K562 (cell line): ENCODE measurements around the gene KRTAP10-9. TPM values are rescaled to one million over a fixed set of nuclear protein-coding genes. Genes with fewer than 3 reads are reported as not detected.

ENCODE experiments used
- ATAC-seq: fragments of 200-7000 bp; cut with Tn5 transposase; 3 replicates; pipeline ENCODE4 v1.9.1; 2020; ENCODE audit warnings: moderate library complexity
- BruUV-seq: library from RNA; stranded (reverse); fragments of 400-500 nt; replicated peaks from 2 replicates; lab custom pipeline; 2021; lab: Mats Ljungman, UMichigan
- CTCF ChIA-PET: fragments of 300-600 bp; formaldehyde crosslinking; extraction: SDS; loops from one replicate; lab custom pipeline; 2021; ENCODE audit warnings: low intra/inter-chr PET ratio; lab: Yijun Ruan, JAX
- POLR2A ChIA-PET: fragments of 300-600, 350-650 bp; sonication (Branson Sonifier 250); formaldehyde crosslinking; extraction: SDS; loops from one replicate; lab custom pipeline; 2021; ENCODE audit warnings: antibody characterized with exemption, inconsistent platforms; lab: Yijun Ruan, JAX
- DNase-seq, 4 experiments: peaks; one replicate each; pipeline versions ENCODE4 v3.0.0 to v3.0.0-alpha.2; 2011 to 2018; ENCODE audit warnings: low spot score in 3 of 4, mixed read lengths in 3 of 4; ENCODE audit errors: extremely low read depth in 1 of 4
- FAIRE-seq: peaks from 2 replicates; lab custom pipeline; 2011; peaks lifted over from hg19 to GRCh38; lab: Jason Lieb, UNC
- H2AFZ ChIP-seq: 2 replicates; pipeline ENCODE4 v1.6.0; 2011; ENCODE audit warnings: low read depth, low read length, control low read depth, inconsistent platforms
- H3K27ac ChIP-seq: fragments of 200-600 bp; 3 replicates; pipeline ENCODE4 v1.8.0; 2011; ENCODE audit warnings: low read depth, mild to moderate bottlenecking, control low read depth, inconsistent platforms, low read length, moderate library complexity, mixed read lengths; ENCODE audit errors: extremely low read depth
- H3K27me3 ChIP-seq, 2 experiments: fragments of 300-600 bp in 1 of 2; 2 replicates in 1 of 2; 3 replicates in 1 of 2; pipeline versions ENCODE4 v1.6.0 to v1.8.0; 2011; ENCODE audit warnings: inconsistent platforms in 2 of 2, low read length in 2 of 2, mild to moderate bottlenecking in 1 of 2, mixed read lengths in 1 of 2, moderate library complexity in 1 of 2; ENCODE audit not compliant: control insufficient read depth in 2 of 2, insufficient read depth in 2 of 2
- H3K36me3 ChIP-seq: fragments of 300-600 bp; 3 replicates; pipeline ENCODE4 v1.8.0; 2011; ENCODE audit warnings: mild to moderate bottlenecking, low read length, inconsistent platforms; ENCODE audit not compliant: control insufficient read depth, insufficient read depth
- H3K4me1 ChIP-seq, 2 experiments: fragments of 200-600 bp in 1 of 2; replicated peaks in 1 of 2; 2 replicates in 1 of 2; 3 replicates in 1 of 2; pipeline versions ENCODE4 v1.5.1 to v1.8.0; 2011; ENCODE audit warnings: inconsistent platforms in 2 of 2, low read length in 2 of 2, mild to moderate bottlenecking in 1 of 2, mixed read lengths in 1 of 2, moderate library complexity in 1 of 2; ENCODE audit not compliant: control insufficient read depth in 2 of 2, insufficient read depth in 2 of 2
- H3K4me2 ChIP-seq: 2 replicates; pipeline ENCODE4 v1.6.1; 2011; ENCODE audit warnings: low read length, control low read depth, inconsistent platforms, mixed read lengths; ENCODE audit not compliant: insufficient read depth
- H3K4me3 ChIP-seq: fragments of 200-600 bp; sonication (generic), shearing (Covaris generic); 2 replicates; pipeline ENCODE4 v1.5.1; 2016; ENCODE audit warnings: control low read depth, inconsistent platforms
- H3K79me2 ChIP-seq: fragments of 200-600 bp; 3 replicates; pipeline ENCODE4 v1.8.0; 2011; ENCODE audit warnings: low read length, inconsistent platforms; ENCODE audit not compliant: control insufficient read depth, insufficient read depth
- H3K9ac ChIP-seq, 2 experiments: 2 replicates each; pipeline versions ENCODE4 v1.6.0 to v1.6.1; 2011; ENCODE audit warnings: low read depth in 2 of 2, low read length in 2 of 2, control low read depth in 1 of 2, inconsistent platforms in 1 of 2, mild to moderate bottlenecking in 1 of 2, mixed read lengths in 1 of 2; ENCODE audit not compliant: insufficient read depth in 1 of 2
- H3K9me1 ChIP-seq: one replicate; pipeline ENCODE4 v1.6.0; 2011; ENCODE audit warnings: inconsistent platforms, mild to moderate bottlenecking, low read length, moderate library complexity; ENCODE audit not compliant: control insufficient read depth, insufficient read depth
- H3K9me3 ChIP-seq: replicated peaks from 2 replicates; pipeline ENCODE4 v1.5.1; 2011; ENCODE audit warnings: low read depth, low read length, inconsistent platforms; ENCODE audit not compliant: control insufficient read depth, insufficient read depth
- H4K20me1 ChIP-seq: replicated peaks from 2 replicates; pipeline ENCODE4 v1.6.1; 2011; ENCODE audit warnings: low read length, inconsistent platforms, mixed read lengths; ENCODE audit not compliant: control insufficient read depth, insufficient read depth
- C11orf30 ChIP-seq: fragments of 450-650 bp; IDR thresholded peaks from 2 replicates; pipeline ENCODE4 v1.6.1; 2016; ENCODE audit warnings: low read depth, mild to moderate bottlenecking
- CREB3L1 ChIP-seq: fragments of 450-650 bp; IDR thresholded peaks from 2 replicates; pipeline ENCODE4 v1.6.1; 2014; ENCODE audit warnings: low read depth, mild to moderate bottlenecking, moderate library complexity, borderline replicate concordance
- KDM1A ChIP-seq, 2 experiments: fragments of 450-650 bp; IDR thresholded peaks; 2 replicates each; pipeline ENCODE4 v1.6.1; 2016; ENCODE audit warnings: mild to moderate bottlenecking in 2 of 2
- NFRKB ChIP-seq: fragments of 450-650 bp; IDR thresholded peaks from 2 replicates; pipeline ENCODE4 v1.6.1; 2016; ENCODE audit warnings: low read depth
- PRMT5 ChIP-seq: sonication (generic); formaldehyde crosslinking; IDR thresholded peaks from 2 replicates; pipeline ENCODE4 v1.5.0; 2020; ENCODE audit warnings: missing genetic modification reagents
- RNF2 ChIP-seq: sonication (generic); IDR thresholded peaks from 2 replicates; pipeline ENCODE4 v1.6.1; 2016
- STAT6 ChIP-seq: sonication (generic); formaldehyde crosslinking; IDR thresholded peaks from 2 replicates; pipeline ENCODE4 v1.8.1; 2023; ENCODE audit warnings: mild to moderate bottlenecking, missing genetic modification reagents
- ZHX1 ChIP-seq: fragments of 150-350 bp; conservative IDR thresholded peaks from 2 replicates; pipeline ENCODE4 v1.6.1; 2014; ENCODE audit warnings: low read length
- ZNF23 ChIP-seq: fragments of 250-450 bp; sonication (Bioruptor Pico); IDR thresholded peaks from 2 replicates; pipeline ENCODE4 v1.4.0; 2020; ENCODE audit warnings: mild to moderate bottlenecking
- ZNF280B ChIP-seq: fragments of 250-450 bp; sonication (Bioruptor Pico); IDR thresholded peaks from 2 replicates; pipeline ENCODE4 v1.5.1; 2021; ENCODE audit warnings: mild to moderate bottlenecking
- ZNF384 ChIP-seq: IDR thresholded peaks from 2 replicates; pipeline ENCODE4 v1.6.1; 2012; ENCODE audit warnings: low read depth, low read length, improper control_type of control experiment
- ZNF512 ChIP-seq: IDR thresholded peaks from 2 replicates; pipeline ENCODE4 v1.6.1; 2016; ENCODE audit warnings: missing genetic modification characterization, missing compliant biosample characterization
- ZNF707 ChIP-seq: fragments of 250-450 bp; sonication (Bioruptor Pico); conservative IDR thresholded peaks from 2 replicates; pipeline ENCODE4 v1.8.0; 2022; ENCODE audit warnings: inconsistent platforms, mild to moderate bottlenecking, moderate library complexity
- WGBS: fragments of 100-300 bp; shearing (Covaris generic); methylation state at CpG from one replicate; pipeline ENCODE4 v1.1.6; 2016; ENCODE audit warnings: low coverage, mixed read lengths; ENCODE audit not compliant: insufficient coverage; ENCODE audit errors: missing lambda C conversion rate; 5-methylcytosine and 5-hydroxymethylcytosine counted together
- in situ Hi-C: fragments of 300-500 bp; cut with MboI; formaldehyde crosslinking; loops from 4 replicates; pipeline ENCODE4 v1.15.0; 2018; ENCODE audit warnings: inconsistent platforms, mixed read lengths
- intact Hi-C: fragments of 100-400 bp; cut with micrococcal nuclease; formaldehyde crosslinking; loops from 2 replicates; pipeline ENCODE4 v1.14.2; 2022
- polyA plus RNA-seq, 8 experiments: library from polyadenylated mRNA; depleted of rRNA in 4 of 8; stranded (reverse) in 5 of 8; unstranded in 3 of 8; fragments of >200 nt; fragmentation: Nextera tagmentation in 2 of 8; fragmentation: Illumina TruSeq in 1 of 8; extraction: Ambion mirVana in 2 of 8; extraction: Trizol in 1 of 8; gene quantifications; 2 replicates each; pipeline versions ENCODE4 v1.2.1 to v1.2.3, GENCODE V29; 2011 to 2014; ENCODE audit warnings: inconsistent platforms in 1 of 8, missing spikeins in 1 of 8
- total RNA-seq, 7 experiments: library from RNA; depleted of rRNA in 6 of 7; stranded (reverse); fragments of >200 nt in 6 of 7; fragmentation: Illumina TruSeq in 2 of 7; extraction: Trizol in 2 of 7; gene quantifications; 2 replicates each; pipeline versions ENCODE4 v1.2.1 to v1.2.3, GENCODE V29; 2011 to 2021; ENCODE audit warnings: low replicate concordance in 1 of 7

KRTAP10-9 gene
- total and polyA plus RNA-seq, 9 of the 15 experiments (the other 6 are each of a cell fraction or from before 2014, with no cell fraction given): not detected

- POLR2A ChIA-PET: interaction anchor here (1.1 kb wide), 1 partner anchor 94 kb away, joined by 4 read pairs; no protein-coding TSS in a partner anchor
- WGBS: 0% methylated on average over 13 of the region's 13 CpGs
- TF ChIP-seq C11orf30 (no peak), ZNF23 (CRISPR knock-in tag) (no peak), ZNF707 (CRISPR knock-in tag) (no peak), RNF2 (no peak), NFRKB (no peak), ZHX1 (no peak), PRMT5 (no peak), STAT6 (CRISPR knock-in tag) (no peak), ZNF384 (no peak), KDM1A (IDR thresholded peaks at IDR 0.05) (no peak), ZNF512 (tag) (no peak), ZNF280B (no peak), CREB3L1 (no peak)
Observed at GRCh38 chr21:44677881-44678280, 51.0 kb downstream of the KRTAP10-9 start.

More at GRCh38 chr21:44677881-44678280, 51.0 kb downstream of the KRTAP10-9 start:
- intact Hi-C loops: no loop called here
- H3K4me3 ChIP-seq: no peak overlapping the region
- FAIRE-seq (no peak), DNase-seq (no peak), ATAC-seq (no peak)
- no TSS peak for BruUV-seq
- H3K27me3 ChIP-seq: peaks cover 9 to 20% of the 10 kb centered on the region in 2 experiments
- no peaks in the 10 kb centered on the region for H3K9me1 ChIP-seq
- no peaks in the 10 kb centered on the region for H3K36me3 ChIP-seq
- 0 out of 2 replicates have a peak, but pooled peaks cover 2% of the 10 kb centered on the region for H4K20me1 ChIP-seq
- CTCF ChIA-PET: no interaction called here
- no peak overlapping the region for H2AFZ ChIP-seq
- no peaks in the 10 kb centered on the region for H3K9me3 ChIP-seq
- H3K4me2 ChIP-seq: no peak overlapping the region
- no peak overlapping the region for H3K9ac ChIP-seq
- in situ Hi-C loops: no loop called here
- no peaks in the 10 kb centered on the region for H3K79me2 ChIP-seq
- peaks cover 0 to 6% of the 10 kb centered on the region in 2 experiments; a peak in 2 of 5 replicates for H3K4me1 ChIP-seq
- H3K27ac ChIP-seq: no peak overlapping the region
